Activated CD4-positive, alpha-beta memory T cell treated with anti-CD3 and anti-CD28 coated beads, Interleukin-2, amount 10 ng/mL, durations not matched to agents 7 days and 5 days (primary cell): ENCODE results near the gene BANP. TPM values are rescaled to one million over a fixed set of nuclear protein-coding genes. Genes with fewer than 3 reads are reported as not detected.
"Not testable (repeated sequence)": the region's sequence is repeated elsewhere in the genome, so short reads cannot be mapped to it uniquely, and the experiment has no call there.

ENCODE experiments used
- CTCF ChIA-PET: fragments of 350-600 bp; sonication (Branson Sonifier 250); formaldehyde crosslinking; loops from one replicate; lab custom pipeline; 2021; ENCODE audit warnings: antibody characterized with exemption, inconsistent platforms; lab: Charles Lee
- POLR2A ChIA-PET: fragments of 350-600 bp; sonication (Branson Sonifier 250); formaldehyde crosslinking; loops from one replicate; lab custom pipeline; 2021; ENCODE audit warnings: antibody characterized with exemption; lab: Charles Lee
- DNase-seq: peaks from one replicate; pipeline ENCODE4 v3.0.0-alpha.2; 2020
- H3K27ac Mint-ChIP-seq: one replicate; pipeline ENCODE4 v1.8.0; 2021; ENCODE audit warnings: mild to moderate bottlenecking, mixed read lengths
- H3K27me3 Mint-ChIP-seq: one replicate; pipeline ENCODE4 v1.8.0; 2021; ENCODE audit warnings: mixed read lengths
- H3K36me3 Mint-ChIP-seq: one replicate; pipeline ENCODE4 v1.8.0; 2021; ENCODE audit warnings: low read depth, mixed read lengths
- H3K4me1 Mint-ChIP-seq: one replicate; pipeline ENCODE4 v1.8.0; 2021; ENCODE audit warnings: mixed read lengths
- H3K4me3 Mint-ChIP-seq: one replicate; pipeline ENCODE4 v1.8.0; 2021; ENCODE audit warnings: mild to moderate bottlenecking, mixed read lengths
- H3K9me3 Mint-ChIP-seq: one replicate; pipeline ENCODE4 v1.8.0; 2021; ENCODE audit warnings: mixed read lengths
- total RNA-seq, 2 experiments: library from RNA; stranded (reverse); gene quantifications; one replicate each; pipeline ENCODE4 v1.2.3, GENCODE V29; 2021

BANP gene
- total RNA-seq, 2 experiments from 2014 or later, result 33.6 to 38.9 TPM

DNA sequence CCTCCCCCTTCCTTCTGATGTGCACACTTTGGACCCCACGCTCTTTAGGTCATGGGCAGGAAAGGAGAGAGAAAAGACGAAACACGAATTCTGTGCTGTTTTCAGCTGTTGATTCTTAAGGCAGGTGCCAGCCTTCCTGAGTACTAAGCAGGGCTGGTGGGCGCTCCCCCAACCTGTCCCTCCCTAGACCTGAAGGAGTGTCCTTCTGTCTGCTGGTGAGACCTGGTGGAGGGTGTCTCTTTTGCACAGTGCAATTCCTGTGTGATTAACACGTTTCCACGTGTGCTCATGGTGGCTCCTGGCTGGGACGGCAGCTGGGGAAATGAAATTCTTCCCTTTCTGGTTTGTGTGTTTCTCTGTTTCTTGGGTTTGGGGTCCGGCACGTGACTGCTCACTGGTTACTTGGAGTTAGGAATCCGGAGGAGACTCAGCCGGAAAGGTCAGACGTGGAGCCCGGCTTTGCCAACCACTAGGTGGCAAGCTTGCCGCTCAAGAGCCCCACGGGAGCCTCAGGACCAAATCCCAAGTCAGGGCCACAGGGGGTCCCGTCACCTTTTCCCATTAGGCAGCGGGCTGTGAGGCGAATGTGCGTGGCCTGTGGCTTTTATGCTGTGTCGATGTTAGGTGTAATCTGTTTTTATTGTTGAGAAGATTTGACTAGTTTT lies 32.0 kb downstream of the BANP start:
- Mint-ChIP-seq H3K4me1 (peaks cover 44% of the 10 kb centered on the region), H3K36me3 (peaks cover 54% of the 10 kb centered on the region), H3K27ac (peak overlapping the region; percentile 50)
- H3K27me3 Mint-ChIP-seq, DNase-seq, H3K4me3 Mint-ChIP-seq, H3K9me3 Mint-ChIP-seq, CTCF ChIA-PET: not testable (repeated sequence)
- POLR2A ChIA-PET, result interaction anchor here (1.2 kb wide), 1 partner anchor 27 kb away, joined by 3 read pairs; no protein-coding TSS in a partner anchor

DNA sequence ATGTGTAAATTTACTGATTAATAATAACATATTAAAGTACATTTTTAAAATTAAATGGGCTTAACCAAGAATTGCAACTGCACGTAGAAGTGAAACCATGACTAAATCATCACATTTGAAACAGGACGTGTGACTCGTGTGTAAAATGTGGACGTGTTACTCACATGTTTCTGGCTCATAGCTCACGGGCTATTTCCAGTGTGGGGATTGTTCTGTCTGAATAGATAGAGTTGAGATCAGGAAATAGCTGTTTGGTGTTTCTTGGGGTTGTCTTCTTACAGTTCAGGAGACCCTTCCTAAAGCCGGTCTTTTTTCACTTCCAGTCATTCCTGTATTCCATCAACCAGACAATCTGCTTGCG lies 32.5 kb downstream of the BANP start:
- H3K4me3 Mint-ChIP-seq, H3K27me3 Mint-ChIP-seq, H3K9me3 Mint-ChIP-seq: not testable (repeated sequence)
- DNase-seq, result peak; percentile 26
- CTCF ChIA-PET, result interaction anchor here (1.8 kb wide), 1 partner anchor 24 kb away, joined by 4 read pairs; no protein-coding TSS in a partner anchor
- POLR2A ChIA-PET, result interaction anchor here (1.2 kb wide), 1 partner anchor 27 kb away, joined by 3 read pairs; no protein-coding TSS in a partner anchor
- H3K27ac Mint-ChIP-seq, result peak overlapping the region; percentile 35
- H3K36me3 Mint-ChIP-seq, result peaks cover 54% of the 10 kb centered on the region
- H3K4me1 Mint-ChIP-seq, result peaks cover 43% of the 10 kb centered on the region

DNA sequence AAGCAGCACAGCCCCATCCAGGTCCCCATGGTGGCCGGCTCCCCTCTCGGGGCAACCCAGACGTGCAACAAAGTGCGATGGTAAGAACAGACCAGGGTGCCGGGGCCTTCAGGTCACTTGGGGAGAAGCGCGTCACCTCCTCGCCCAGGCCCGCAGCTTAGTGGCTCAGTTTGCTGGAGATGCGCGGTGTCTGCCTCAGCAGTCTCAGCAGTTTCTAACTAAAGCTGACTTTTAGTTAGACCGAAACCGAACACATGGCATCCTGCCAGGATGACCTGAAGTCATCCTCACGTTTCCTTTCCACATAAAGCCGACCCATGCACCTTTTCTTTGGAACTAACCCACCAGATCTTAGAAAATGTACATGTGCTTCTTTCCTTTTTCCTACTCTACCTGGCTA lies 32.9 kb downstream of the BANP start:
- not testable (repeated sequence) for H3K9me3 Mint-ChIP-seq, DNase-seq, H3K27me3 Mint-ChIP-seq, H3K4me3 Mint-ChIP-seq
- peaks cover 39% of the 10 kb centered on the region for H3K4me1 Mint-ChIP-seq
- ChIA-PET CTCF (interaction anchor here (1.8 kb wide), 1 partner anchor 23 kb away, joined by 4 read pairs; no protein-coding TSS in a partner anchor), POLR2A (interaction anchor here (1.2 to 1.5 kb wide), 2 partner anchors 21 to 28 kb away, joined by 3 read pairs; no protein-coding TSS in a partner anchor)
- H3K27ac Mint-ChIP-seq, result peak overlapping the region; percentile 16
- peaks cover 53% of the 10 kb centered on the region for H3K36me3 Mint-ChIP-seq

DNA sequence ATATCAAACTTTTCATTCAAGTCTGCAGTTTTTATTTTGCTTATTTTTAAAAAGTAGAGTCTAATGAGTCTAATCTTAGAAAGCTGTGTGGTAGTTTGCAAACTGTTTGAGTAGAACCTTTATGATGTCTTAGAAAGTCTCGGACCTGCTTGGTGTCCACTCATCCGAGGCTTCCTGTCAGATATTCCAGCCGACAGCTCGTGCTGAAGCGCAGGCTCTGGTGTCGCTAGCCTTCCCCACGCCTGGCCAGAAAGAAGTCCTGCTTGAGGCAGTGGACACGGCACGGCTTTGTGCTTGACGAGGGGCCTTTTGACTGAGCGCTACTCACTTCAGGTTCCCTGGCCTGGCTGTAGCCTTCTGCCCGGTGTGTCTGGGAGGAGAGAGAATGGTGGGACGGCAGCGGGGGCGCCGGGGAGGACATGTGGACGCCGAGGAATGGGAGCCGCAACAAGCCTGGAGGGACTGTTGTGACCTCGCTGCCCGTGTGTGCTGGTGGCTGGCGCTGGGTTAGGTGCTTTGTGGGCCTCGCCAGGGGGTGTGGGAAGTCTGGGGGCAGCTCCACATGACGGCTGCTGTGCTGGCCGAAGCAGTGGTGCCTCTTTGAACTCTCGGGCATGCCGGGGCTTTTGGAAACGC lies 33.5 kb downstream of the BANP start:
- POLR2A ChIA-PET, result interaction anchor here (1.2 to 1.5 kb wide), 2 partner anchors 21 to 28 kb away, joined by 3 read pairs; no protein-coding TSS in a partner anchor
- H3K4me3 Mint-ChIP-seq, result no peak overlapping the region
- H3K27ac Mint-ChIP-seq, result no peak overlapping the region
- H3K9me3 Mint-ChIP-seq, result no peaks in the 10 kb centered on the region
- CTCF ChIA-PET, result interaction anchor here (1.8 kb wide), 1 partner anchor 23 kb away, joined by 4 read pairs; no protein-coding TSS in a partner anchor
- peaks cover 51% of the 10 kb centered on the region for H3K36me3 Mint-ChIP-seq
- DNase-seq, result no peak
- H3K27me3 Mint-ChIP-seq, result no peaks in the 10 kb centered on the region
- peaks cover 39% of the 10 kb centered on the region for H3K4me1 Mint-ChIP-seq

DNA sequence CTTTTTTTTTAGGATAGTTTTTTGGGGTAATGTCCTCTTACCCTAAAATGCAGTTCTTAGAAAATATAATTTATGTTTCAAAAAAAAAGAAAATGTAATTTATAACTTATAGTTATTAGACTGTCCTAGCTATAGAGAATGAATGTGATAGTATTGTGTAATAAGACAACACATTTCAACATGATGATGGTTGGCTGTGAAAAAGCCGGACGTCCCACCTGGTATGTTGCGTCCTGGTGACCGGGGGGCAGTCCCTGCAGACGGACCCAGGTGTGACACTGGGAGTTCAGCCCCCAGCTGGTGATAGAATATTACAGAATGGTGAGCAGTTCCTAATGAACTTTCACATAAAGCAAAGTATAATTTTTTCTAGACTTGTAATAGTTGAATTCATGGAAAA lies 34.3 kb downstream of the BANP start:
- not testable (repeated sequence) for H3K4me3 Mint-ChIP-seq, DNase-seq, H3K27me3 Mint-ChIP-seq, H3K9me3 Mint-ChIP-seq, H3K27ac Mint-ChIP-seq
- ChIA-PET CTCF (interaction anchor here (0.6 to 1.8 kb wide), 2 partner anchors 22 to 445 kb away, joined by 3 to 4 read pairs; no protein-coding TSS in a partner anchor), POLR2A (interaction anchor here (1.0 to 1.5 kb wide), 2 partner anchors 22 to 32 kb away, joined by 3 read pairs; no protein-coding TSS in a partner anchor)
- H3K36me3 Mint-ChIP-seq, result peaks cover 47% of the 10 kb centered on the region
- peaks cover 34% of the 10 kb centered on the region for H3K4me1 Mint-ChIP-seq

DNA sequence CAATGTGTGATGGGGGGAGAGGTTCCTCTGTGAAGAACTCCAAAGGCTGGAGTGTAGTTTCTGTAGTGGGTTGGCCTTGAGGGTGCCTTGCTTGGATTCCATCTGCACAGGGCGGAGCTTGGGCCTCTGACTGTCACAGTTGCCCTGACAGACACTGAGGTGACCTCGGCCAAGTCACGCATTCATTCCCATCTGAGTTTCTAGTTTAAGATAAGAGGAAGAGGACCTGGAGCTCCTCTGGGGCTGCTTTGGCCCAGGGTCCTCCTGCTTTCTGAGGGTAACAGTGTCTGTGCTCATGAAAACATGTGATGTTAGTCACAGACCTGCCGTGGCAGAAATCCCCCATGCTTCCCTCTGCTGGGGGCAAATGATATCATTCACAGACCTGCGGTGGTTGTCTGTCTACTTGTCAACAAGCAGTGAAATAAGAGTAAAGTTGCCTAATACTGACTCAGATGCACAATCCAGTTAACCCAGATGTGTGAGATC lies 35.2 kb downstream of the BANP start:
- CTCF ChIA-PET, result not testable (repeated sequence)
- peak overlapping the region; percentile 72 for H3K27ac Mint-ChIP-seq
- POLR2A ChIA-PET, result interaction anchor here (1.0 kb wide), 1 partner anchor 33 kb away, joined by 3 read pairs; no protein-coding TSS in a partner anchor

DNA sequence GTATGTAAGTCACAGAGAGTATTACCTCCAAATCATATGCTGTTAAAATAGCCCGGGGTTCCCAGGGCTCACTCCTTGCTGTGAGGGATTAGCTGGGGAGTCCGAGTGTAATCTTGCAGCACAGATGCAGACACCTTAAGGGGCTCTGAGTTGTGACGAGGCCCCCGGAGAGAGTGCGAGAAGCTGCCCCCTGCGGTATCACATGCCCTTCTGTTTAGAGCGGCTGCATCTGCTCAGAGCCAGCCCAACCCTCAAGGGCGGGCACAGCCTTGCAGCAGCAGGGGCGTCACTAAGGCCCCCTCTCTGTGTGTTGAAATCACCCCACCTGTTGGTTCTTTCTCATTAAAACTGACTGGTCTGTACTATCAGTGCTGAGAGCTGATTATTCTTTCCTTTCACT lies 37.4 kb downstream of the BANP start:
- H3K27ac Mint-ChIP-seq, DNase-seq, CTCF ChIA-PET, POLR2A ChIA-PET, H3K27me3 Mint-ChIP-seq, H3K9me3 Mint-ChIP-seq, H3K4me3 Mint-ChIP-seq: not testable (repeated sequence)
- peaks cover 20% of the 10 kb centered on the region for H3K36me3 Mint-ChIP-seq
- peaks cover 15% of the 10 kb centered on the region for H3K4me1 Mint-ChIP-seq

More for the DNA sequence above, 35.2 kb downstream of the BANP start:
- H3K27me3 Mint-ChIP-seq, H3K9me3 Mint-ChIP-seq, H3K4me3 Mint-ChIP-seq: not testable (repeated sequence)
- H3K4me1 Mint-ChIP-seq, result peaks cover 32% of the 10 kb centered on the region
- H3K36me3 Mint-ChIP-seq, result peaks cover 41% of the 10 kb centered on the region
- peak; percentile 38 for DNase-seq

DNA sequence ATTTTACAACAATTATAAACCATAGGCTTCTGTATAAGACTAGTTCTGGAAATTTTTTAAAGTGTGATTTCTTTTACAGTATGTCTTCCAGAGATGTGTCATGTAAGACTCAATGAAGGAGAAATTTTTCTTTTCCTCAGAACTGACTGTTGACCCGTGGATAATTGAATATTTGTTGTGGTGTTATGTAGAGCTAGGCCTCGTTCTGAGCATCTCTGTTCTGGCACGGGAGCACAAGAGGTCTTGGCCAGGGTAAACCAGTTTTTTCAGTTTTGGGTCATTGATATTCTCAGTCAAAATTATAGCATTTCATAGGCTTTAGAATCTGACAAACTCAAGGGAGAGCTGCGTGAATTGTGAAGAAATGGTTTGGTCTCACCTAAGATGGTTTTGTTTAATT lies 39.0 kb downstream of the BANP start:
- peaks cover 12% of the 10 kb centered on the region for H3K36me3 Mint-ChIP-seq
- DNase-seq, H3K4me1 Mint-ChIP-seq, H3K9me3 Mint-ChIP-seq, H3K4me3 Mint-ChIP-seq, CTCF ChIA-PET, H3K27me3 Mint-ChIP-seq, POLR2A ChIA-PET, H3K27ac Mint-ChIP-seq: not testable (repeated sequence)

DNA sequence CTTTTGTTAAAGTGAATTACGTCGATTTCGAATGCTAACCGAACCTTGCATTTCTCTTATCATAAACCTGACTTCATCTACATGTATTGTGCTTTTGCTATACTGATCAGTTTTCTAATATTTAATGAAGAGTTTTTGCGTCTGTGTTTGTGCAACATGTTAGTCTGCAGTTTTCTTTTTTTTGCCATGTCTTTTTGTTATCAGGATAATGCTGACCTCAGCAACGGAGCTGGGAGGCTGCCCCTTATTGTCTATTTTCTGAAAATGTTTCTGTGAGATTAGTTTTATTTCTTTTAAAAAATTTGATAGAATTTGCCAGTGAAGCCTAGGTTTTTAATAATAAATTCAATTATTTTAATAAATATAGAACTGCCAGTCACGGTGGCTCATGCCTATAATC lies 40.9 kb downstream of the BANP start:
- H3K36me3 Mint-ChIP-seq, H3K9me3 Mint-ChIP-seq, H3K4me1 Mint-ChIP-seq, H3K27ac Mint-ChIP-seq, H3K4me3 Mint-ChIP-seq, POLR2A ChIA-PET, CTCF ChIA-PET, H3K27me3 Mint-ChIP-seq, DNase-seq: not testable (repeated sequence)

DNA sequence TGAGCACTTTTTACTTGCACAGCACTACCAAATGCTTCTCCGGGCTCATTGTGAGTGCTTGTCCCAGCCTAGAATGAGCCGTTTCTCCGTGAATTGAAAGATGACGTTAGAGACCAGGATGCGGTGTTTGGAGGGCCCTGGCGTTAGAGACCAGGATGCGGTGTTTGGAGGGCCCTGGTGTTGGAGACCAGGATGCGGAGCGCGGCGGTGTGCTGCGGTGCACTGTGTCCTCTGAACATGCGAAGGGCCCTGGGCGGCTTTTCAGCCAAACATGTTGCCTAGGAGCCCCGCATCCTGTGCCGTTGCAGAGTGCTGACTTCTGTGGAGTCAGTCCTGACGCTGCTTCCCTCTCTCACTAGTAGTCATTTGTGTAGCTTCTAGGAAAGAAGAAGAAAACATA lies 42.7 kb downstream of the BANP start:
- DNase-seq, result no peak
- ChIA-PET CTCF (no interaction called here), POLR2A (interaction anchor here (0.6 kb wide), 1 partner anchor 8 kb away, joined by 3 read pairs; no protein-coding TSS in a partner anchor)
- Mint-ChIP-seq H3K27me3 (no peaks in the 10 kb centered on the region), H3K4me3 (no peak overlapping the region), H3K9me3 (no peaks in the 10 kb centered on the region), H3K36me3 (peaks cover 17% of the 10 kb centered on the region), H3K27ac (no peak overlapping the region), H3K4me1 (no peaks in the 10 kb centered on the region)

DNA sequence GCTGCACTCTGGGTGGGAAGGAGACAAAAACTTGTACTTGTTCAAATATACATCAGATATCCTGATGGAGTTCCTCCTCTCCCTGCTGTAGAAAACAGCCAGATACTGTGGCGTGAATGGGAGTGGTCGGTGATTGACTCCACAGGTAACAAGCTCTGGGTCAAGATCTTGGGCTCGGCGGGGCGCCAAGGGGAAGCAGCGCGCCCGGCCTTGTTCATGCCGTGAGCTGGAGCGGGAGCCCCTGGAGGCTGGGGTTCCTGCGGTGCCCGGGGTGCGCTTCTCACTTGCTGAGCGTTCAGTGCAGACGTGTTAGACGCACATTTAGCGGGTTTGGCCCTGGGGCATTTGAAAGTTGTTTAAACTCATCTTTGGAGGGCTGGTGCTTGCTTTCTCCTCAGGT lies 44.4 kb downstream of the BANP start:
- Mint-ChIP-seq H3K9me3 (no peaks in the 10 kb centered on the region), H3K4me3 (no peak overlapping the region), H3K36me3 (peaks cover 12% of the 10 kb centered on the region), H3K27me3 (no peaks in the 10 kb centered on the region), H3K4me1 (no peaks in the 10 kb centered on the region), H3K27ac (no peak overlapping the region)
- CTCF ChIA-PET, result no interaction called here
- POLR2A ChIA-PET, result no interaction called here
- no peak for DNase-seq

DNA sequence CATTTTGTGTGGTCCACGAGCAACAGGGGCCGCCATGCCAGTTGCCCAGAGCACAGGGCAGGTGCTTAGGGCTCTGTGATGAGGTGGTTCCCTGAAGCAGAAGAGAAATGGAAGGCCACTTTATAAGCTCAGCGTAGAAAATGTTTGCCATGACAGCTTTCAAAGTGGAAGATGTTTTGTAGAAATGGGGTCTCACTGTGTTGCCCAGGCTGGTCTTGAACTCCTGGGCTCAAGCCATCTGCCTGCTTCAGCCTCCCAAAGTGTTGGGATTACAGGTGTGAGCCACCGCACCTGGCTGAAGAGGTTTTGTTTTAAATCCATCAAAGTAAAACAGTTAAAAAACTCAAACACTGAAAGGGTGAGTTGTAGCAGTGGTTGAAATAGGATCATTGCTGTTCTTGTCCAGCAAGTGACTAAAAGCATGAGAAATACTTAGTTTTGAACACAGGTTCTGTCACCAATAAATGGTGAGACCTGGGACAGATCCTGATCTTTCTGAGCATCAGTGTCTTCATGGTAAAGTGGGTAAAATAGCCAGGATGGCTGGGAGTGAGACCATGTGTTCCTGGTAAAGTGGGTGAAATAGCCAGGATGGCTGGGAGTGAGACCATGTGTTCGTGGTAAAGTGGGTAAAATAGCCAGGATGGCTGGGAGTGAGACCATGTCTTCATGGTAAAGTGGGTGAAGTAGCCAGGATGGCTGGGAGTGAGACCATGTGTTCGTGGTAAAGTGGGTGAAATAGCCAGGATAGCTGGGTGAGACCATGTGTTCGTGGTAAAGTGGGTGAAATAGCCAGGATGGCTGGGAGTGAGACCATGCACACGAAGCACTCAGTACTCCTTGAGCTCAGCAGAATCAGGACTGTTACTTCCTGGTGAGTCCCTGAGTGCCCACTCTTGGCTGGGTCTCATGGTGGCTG lies 46.0 kb downstream of the BANP start:
- Mint-ChIP-seq H3K27ac (no peak overlapping the region), H3K36me3 (peaks cover 18% of the 10 kb centered on the region), H3K4me1 (no peaks in the 10 kb centered on the region), H3K9me3 (no peaks in the 10 kb centered on the region), H3K4me3 (no peak overlapping the region), H3K27me3 (no peaks in the 10 kb centered on the region)
- DNase-seq, result no peak
- ChIA-PET CTCF (no interaction called here), POLR2A (no interaction called here)
